Kidney (tissue), 14 donors: ENCODE results near the gene NATD1. TPM values are rescaled to one million over a fixed set of nuclear protein-coding genes. Genes with fewer than 3 reads are reported as not detected.

ENCODE experiments used
- DNase-seq, 5 donors: peaks; one replicate each; pipeline ENCODE4 v3.0.0-alpha.2; 2013 to 2020
- FAIRE-seq: peaks from 2 replicates; lab custom pipeline; 2012; peaks lifted over from hg19 to GRCh38; lab: Jason Lieb, UNC
- H3K27ac ChIP-seq, 2 donors: one replicate each; pipeline ENCODE4 v1.7.0; 2013; ENCODE audit warnings: low read depth in 2 of 2, low read length in 2 of 2, inconsistent platforms in 1 of 2
- H3K27me3 ChIP-seq: one replicate; pipeline ENCODE4 v1.7.1; 2013; ENCODE audit warnings: low read length, inconsistent platforms; ENCODE audit not compliant: control insufficient read depth, insufficient read depth
- H3K36me3 ChIP-seq, 3 donors: one replicate each; pipeline versions ENCODE4 v1.7.0 to v1.7.1; 2013; ENCODE audit warnings: low read length in 3 of 3, control low read depth in 1 of 3, inconsistent platforms in 1 of 3; ENCODE audit not compliant: insufficient read depth in 3 of 3, control insufficient read depth in 2 of 3
- H3K4me1 ChIP-seq, 3 donors: one replicate each; pipeline versions ENCODE4 v1.7.0 to v1.7.1; 2013; ENCODE audit warnings: low read length in 3 of 3, inconsistent platforms in 1 of 3, low read depth in 1 of 3; ENCODE audit not compliant: control insufficient read depth in 2 of 3, insufficient read depth in 2 of 3
- H3K4me3 ChIP-seq, 3 donors: one replicate each; pipeline versions ENCODE4 v1.7.0 to v1.8.1; 2013; ENCODE audit warnings: low read length in 3 of 3, control low read depth in 1 of 3, inconsistent platforms in 1 of 3
- H3K9ac ChIP-seq, 3 donors: one replicate each; pipeline versions ENCODE4 v1.7.0 to v1.7.1; 2013; ENCODE audit warnings: low read length in 3 of 3, control low read depth in 1 of 3, inconsistent platforms in 1 of 3
- H3K9me3 ChIP-seq, 3 donors: one replicate each; pipeline versions ENCODE4 v1.7.0 to v1.7.1; 2013; ENCODE audit warnings: low read length in 3 of 3, control low read depth in 1 of 3, inconsistent platforms in 1 of 3; ENCODE audit not compliant: control insufficient read depth in 2 of 3, insufficient read depth in 1 of 3
- intact Hi-C: fragments of 100-400 bp; cut with DNase I; formaldehyde crosslinking; loops from one replicate; pipeline ENCODE4 v1.11.1; 2022
- polyA plus RNA-seq: library from polyadenylated mRNA; stranded (reverse); fragments of 350-450 nt; fragmentation: Illumina TruSeq; extraction: RNeasy Lipid Tissue Mini Kit (QIAGEN cat#74804); gene quantifications from one replicate; pipeline ENCODE4 v1.2.3, GENCODE V29; 2014; ENCODE audit warnings: low read depth, low replicate concordance; ENCODE audit not compliant: insufficient read depth
- total RNA-seq: library from RNA; stranded (reverse); fragmentation: NEBNext Ultra II Directional; extraction: Animal tissue kit (Norgen Biotek cat#: 25700); gene quantifications from one replicate; pipeline ENCODE4 v1.2.1, GENCODE V29; 2021
- TF ChIP-seq, protein P1 (sequence below): IDR thresholded peaks from 3 replicates; pipeline ENCODE4 v1.5.1; 2012; ENCODE audit warnings: mild to moderate bottlenecking, moderate library complexity, borderline replicate concordance; ENCODE audit not compliant: insufficient read depth; ENCODE audit errors: extremely low read depth
- donor health status: control.
- donor health status: control.
- donor health status: control.
- donor health status: control.
- donor health status: control.
- donor health status: DM: yes; HTN: yes; CAD: no.
- donor health status: Normal renal cell carcinoma (clear cell type).

The NATD1 gene
- total and polyA plus RNA-seq, 2 donors from 2014 or later: 5.0 to 14.2 TPM

DNA sequence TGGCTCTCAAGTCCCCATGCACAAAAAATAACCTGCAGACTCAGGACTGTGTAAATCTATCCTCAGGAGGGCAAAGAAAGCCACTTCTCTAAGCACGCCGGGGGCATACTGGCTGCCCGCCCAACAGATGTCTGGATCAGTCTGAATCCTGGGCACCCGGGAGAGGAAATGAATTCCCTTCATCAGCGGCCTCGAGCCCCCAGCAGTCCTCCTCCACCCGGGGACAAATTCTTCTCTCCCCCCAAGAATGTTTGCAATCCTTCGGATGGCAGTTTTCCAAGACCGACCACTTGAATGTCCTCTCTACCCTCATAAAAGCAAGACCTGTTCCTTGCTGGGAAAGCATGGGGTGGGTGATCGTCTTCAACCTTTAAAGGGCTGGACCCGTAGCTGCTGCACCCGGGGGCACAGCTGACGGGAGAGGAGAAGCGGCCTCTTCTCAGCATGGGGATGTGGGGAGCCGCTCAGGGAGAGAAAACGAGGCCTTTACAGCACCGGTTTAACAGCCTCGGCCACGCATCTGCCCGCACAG is 21.9 kb upstream of the NATD1 start:
- peak overlapping the region; percentile 53 to 70 (median 62) for H3K4me3 ChIP-seq
- H3K27ac ChIP-seq: no peak overlapping the region
- peak overlapping the region in 2 of 3 donors; percentile 20 to 58 for H3K9ac ChIP-seq
- H3K36me3 ChIP-seq: no peaks in the 10 kb centered on the region
- intact Hi-C loops: no loop called here
- no peaks in the 10 kb centered on the region for H3K27me3 ChIP-seq
- peak in 1 of 5 donors; percentile 45 for DNase-seq
- TF ChIP-seq, protein P1, sequence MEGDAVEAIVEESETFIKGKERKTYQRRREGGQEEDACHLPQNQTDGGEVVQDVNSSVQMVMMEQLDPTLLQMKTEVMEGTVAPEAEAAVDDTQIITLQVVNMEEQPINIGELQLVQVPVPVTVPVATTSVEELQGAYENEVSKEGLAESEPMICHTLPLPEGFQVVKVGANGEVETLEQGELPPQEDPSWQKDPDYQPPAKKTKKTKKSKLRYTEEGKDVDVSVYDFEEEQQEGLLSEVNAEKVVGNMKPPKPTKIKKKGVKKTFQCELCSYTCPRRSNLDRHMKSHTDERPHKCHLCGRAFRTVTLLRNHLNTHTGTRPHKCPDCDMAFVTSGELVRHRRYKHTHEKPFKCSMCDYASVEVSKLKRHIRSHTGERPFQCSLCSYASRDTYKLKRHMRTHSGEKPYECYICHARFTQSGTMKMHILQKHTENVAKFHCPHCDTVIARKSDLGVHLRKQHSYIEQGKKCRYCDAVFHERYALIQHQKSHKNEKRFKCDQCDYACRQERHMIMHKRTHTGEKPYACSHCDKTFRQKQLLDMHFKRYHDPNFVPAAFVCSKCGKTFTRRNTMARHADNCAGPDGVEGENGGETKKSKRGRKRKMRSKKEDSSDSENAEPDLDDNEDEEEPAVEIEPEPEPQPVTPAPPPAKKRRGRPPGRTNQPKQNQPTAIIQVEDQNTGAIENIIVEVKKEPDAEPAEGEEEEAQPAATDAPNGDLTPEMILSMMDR: no peak
- peaks cover 0 to 7% (median 0%) of the 10 kb centered on the region in 3 donors for H3K4me1 ChIP-seq
- no peaks in the 10 kb centered on the region for H3K9me3 ChIP-seq
- no peak for FAIRE-seq

DNA sequence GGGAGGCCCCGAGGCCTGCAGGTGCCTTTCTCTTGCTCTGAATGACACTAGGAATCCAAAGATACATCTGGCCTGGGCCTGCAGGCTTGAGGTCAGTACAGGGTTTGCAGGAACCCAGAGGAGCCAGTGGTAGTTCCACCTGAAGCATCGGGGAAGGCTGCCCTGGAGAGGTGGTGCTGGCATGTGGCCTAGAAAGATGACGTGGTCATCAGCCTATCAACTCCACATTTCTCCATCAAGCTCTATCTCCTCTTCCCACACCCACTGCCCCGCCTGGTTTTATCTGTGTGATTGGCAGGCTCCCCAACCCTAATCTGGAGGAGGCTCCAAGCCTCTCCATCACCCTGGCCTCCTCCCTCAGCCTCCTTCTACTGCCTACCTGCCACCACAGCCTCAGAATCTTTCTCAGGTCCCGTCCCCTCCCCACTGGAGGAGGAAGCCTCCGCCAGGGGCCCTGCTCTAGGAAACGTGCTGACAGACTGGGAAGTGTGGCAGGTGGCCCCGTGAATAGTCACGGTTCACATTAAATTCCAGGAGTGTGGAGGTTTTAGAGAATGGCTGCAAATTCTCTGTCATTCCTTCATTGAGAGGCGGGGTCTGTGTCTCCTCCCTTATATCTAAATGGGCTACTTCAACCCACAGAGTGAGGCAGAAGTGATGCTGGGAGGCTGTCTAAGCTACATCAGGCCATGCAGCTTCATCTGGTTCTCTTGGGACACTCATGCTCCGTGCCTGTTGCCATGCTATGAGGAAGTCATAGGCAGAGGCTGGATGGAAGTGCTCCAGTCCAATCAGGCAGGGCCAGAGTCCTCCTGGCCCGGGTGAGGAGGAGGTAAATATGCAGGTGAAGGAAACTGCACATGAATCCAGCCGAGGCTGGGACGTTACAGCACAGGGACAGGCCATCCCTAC is 19.9 kb upstream of the NATD1 start:
- Histone ChIP-seq H3K4me1 (peaks cover 0 to 7% (median 0%) of the 10 kb centered on the region in 3 donors), H3K27ac (no peak overlapping the region), H3K9me3 (no peaks in the 10 kb centered on the region), H3K36me3 (no peaks in the 10 kb centered on the region), H3K27me3 (no peaks in the 10 kb centered on the region), H3K9ac (no peak overlapping the region), H3K4me3 (no peak overlapping the region)
- DNase-seq (no peak), FAIRE-seq (no peak)
- intact Hi-C loops: no loop called here
- TF ChIP-seq, protein P1: no peak

DNA sequence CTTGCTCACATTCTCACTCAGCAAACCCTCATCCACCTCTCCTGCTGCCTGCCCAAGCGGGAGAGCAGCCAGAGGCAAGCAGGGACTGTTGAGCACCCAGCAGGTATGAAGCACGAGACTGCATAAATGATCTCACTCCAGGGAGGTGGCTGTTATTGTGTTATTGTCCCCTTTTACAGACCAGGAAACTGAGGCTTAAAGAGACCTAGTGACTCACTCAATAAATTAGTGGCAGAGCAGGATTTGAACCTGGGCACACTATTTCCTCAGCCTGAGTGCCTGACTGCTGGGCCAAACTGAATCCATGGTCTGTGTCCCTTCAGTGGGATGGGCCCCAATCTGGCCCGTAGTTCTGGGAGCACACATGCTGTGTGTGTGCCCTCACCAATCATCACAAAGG is 19.0 kb upstream of the NATD1 start:
- intact Hi-C loops: no loop called here
- TF ChIP-seq, protein P1: no peak
- H3K4me3 ChIP-seq: no peak overlapping the region

More for the DNA sequence above, 19.0 kb upstream of the NATD1 start:
- DNase-seq (no peak), FAIRE-seq (no peak)
- Histone ChIP-seq H3K27me3 (no peaks in the 10 kb centered on the region), H3K4me1 (peaks cover 0 to 7% (median 0%) of the 10 kb centered on the region in 3 donors), H3K27ac (no peak overlapping the region), H3K36me3 (no peaks in the 10 kb centered on the region), H3K9ac (no peak overlapping the region), H3K9me3 (no peaks in the 10 kb centered on the region)
